GM12873 (cell line): ENCODE results near the gene PFN3.

ENCODE experiments used
- TF ChIP-seq, protein P1 (sequence below): IDR thresholded peaks from 2 replicates; pipeline ENCODE4 v1.5.1; 2012; ENCODE audit warnings: low read depth, mild to moderate bottlenecking, moderate library complexity, low read length, control low read depth; ENCODE audit not compliant: insufficient read depth; ENCODE audit errors: missing control alignments

Gene PFN3

DNA sequence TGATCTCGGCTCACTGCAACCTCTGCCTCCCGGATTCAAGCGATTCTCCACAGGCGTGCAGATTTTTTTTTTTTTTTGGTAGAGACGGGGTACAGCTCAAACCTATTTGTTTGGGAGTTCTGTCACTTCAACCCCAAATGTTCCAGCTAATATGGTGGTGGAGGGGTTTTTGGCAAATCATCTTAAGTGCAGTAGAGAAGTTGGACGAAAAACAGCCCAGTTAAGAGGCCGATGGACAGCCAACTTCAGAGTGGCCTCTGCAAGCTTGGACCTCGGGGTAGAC, 45.4 kb upstream of the PFN3 start:
- TF ChIP-seq, protein P1, sequence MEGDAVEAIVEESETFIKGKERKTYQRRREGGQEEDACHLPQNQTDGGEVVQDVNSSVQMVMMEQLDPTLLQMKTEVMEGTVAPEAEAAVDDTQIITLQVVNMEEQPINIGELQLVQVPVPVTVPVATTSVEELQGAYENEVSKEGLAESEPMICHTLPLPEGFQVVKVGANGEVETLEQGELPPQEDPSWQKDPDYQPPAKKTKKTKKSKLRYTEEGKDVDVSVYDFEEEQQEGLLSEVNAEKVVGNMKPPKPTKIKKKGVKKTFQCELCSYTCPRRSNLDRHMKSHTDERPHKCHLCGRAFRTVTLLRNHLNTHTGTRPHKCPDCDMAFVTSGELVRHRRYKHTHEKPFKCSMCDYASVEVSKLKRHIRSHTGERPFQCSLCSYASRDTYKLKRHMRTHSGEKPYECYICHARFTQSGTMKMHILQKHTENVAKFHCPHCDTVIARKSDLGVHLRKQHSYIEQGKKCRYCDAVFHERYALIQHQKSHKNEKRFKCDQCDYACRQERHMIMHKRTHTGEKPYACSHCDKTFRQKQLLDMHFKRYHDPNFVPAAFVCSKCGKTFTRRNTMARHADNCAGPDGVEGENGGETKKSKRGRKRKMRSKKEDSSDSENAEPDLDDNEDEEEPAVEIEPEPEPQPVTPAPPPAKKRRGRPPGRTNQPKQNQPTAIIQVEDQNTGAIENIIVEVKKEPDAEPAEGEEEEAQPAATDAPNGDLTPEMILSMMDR: no peak

DNA sequence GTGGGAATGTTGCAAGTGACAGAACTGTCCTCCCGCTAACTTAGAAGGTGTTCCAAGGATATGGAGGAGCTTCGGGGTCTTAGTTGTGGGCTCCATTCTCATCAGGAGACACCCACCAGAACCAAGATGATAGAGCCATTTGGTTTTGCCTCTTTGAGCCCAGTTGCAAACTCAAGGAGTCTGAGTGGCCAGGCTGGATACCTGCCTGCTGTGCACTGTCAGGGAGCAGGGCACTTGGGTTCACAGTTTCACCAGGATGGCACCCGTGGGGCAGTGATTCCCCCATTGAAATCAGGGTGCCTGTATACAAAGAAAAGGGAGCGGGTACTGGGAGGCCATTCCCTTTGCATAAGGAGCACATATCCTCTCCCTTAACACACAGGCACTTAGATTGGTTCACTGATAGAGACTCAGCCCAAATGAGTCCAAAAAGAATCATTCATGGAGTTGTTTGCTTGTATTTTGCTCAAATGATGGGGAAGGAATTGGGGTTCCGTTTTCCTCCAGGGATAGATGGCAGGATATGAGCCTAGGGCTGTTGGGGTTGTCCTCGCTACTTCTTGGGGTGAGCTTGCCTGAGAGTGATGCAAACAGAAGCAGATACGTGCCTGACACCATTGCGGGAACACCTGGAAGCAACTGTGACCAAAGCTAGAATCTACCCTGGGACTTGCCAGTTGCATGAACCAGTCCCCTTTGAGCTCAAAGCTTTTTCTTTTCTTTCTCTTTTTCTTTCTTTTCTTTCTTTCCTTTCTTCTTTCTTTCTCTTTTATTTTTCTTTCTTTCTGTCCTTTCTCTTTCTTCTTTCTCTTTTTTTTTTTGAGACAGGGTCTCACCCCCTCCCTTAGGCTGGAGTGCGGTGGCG, 44.8 kb upstream of the PFN3 start:
- TF ChIP-seq, protein P1: no peak

DNA sequence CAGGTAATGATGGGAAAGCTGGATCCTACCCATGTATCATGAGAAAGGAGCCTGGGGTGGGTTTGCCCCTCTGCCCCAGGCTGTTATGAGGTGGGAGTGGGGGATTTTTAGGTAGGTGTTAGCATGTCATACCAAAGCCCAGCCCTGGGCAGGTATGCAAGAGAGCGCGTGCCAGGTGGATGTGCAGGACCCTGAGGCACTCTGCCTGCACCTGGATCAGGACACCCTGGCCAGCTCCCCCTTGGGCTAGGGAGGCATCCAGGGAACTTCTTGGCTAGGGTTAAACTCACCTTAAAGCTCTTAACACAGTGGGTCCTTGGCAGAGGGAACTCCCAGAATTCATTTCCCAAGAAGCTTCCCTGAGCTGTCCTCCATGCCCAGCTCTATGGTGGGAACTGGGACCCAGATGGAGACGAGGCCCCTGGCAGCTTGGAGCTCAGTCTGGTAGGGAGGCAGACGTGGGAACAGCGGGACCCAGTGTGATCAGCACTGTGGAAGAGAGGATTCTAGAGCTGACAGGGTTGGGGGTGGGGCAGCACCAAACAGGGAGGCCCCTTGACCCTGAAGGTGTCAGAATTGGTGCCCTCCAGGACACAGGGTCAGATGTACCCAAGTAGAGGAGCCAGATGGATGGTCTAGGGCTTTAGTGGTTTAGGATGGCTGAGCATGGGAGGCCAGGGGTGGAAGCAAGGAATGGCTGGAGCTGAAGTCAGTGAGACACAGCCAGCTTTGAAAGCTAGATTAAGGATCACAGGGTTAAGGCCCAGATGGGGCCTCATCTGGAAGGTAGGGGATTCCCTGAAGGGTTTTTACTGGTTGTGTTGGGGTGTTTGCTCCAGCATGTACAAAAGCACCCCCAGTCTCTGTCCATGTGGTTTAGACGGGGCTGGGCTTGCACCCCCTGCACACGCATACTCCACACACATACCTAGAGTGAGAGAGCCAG, 43.9 kb upstream of the PFN3 start:
- TF ChIP-seq, protein P1: no peak

DNA sequence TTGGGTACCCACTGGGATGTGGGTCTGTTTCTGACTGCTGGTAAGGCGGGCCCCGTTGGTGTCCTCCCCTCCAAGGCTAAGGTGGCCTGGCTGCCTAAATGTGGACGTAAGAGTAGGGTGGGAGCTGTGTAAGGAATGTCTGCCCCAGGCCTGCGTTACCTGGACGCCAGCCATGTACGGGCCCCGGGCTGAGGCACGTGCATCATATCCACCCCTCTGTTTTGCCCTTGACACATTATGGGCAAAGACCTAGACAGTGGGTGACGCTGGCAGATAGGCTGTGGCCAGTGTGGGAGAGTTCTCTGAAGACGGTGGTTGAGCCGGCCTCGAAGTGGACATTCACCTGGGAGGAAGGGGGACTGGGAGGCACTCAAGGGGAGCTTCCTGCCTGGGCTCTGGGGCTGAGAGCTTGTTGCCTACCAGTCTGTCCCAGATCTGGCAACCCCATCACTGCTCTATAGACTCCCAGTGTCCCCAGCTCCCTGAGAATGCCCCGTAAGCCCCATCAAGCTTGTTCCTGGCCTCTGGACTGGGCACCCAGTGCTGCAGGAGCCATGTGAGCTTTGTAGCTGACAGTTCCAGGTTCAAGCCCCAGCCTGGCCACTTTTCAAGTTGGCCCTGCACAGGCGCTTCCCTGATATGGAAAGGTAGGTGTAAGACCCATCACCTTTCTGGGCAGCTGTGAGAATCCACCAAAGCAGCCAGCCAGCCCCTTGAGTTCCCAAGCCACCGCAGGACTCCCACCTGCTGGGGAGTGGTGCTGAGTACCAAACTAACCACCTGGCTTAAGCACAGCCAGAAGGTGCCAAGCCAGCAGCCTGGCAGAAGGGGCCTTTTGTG, 42.9 kb upstream of the PFN3 start:
- TF ChIP-seq, protein P1: no peak

DNA sequence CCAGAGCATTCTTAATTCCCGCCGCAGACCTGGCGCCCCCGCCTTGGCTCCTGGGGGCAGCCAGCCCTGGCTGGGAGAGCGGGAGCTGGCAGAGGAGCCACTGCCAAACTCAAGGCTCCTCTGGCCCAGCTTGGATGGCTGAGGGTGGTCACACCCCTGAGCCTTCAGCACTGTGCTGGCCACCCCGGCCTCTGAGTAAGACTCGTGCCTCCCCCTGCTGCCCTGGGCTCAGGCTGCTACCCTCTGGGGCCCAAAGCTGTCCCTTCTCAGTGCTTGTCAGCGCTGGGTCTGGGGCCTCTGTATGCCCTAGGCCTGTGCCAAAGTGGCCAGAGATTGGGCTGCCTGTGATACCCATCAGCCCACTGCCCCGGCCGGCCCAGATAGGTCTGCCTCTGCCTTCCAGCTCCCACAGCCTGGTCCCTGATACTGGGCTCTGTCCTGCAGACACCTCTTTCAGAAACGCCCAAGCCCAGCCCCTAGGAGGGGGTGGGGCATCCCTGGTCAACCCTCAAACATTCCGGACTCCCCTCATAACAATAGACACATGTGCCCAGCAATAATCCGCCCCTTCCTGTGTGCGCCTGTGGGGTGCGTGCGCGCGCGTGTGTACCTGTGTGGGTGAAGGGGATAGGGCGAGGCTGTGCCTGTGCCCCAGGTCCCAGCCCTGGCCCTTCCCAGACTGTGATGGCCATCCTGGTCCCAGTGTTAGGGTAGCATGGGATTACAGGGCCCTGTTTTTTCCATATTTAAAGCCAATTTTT, 41.8 kb upstream of the PFN3 start:
- TF ChIP-seq, protein P1: no peak

DNA sequence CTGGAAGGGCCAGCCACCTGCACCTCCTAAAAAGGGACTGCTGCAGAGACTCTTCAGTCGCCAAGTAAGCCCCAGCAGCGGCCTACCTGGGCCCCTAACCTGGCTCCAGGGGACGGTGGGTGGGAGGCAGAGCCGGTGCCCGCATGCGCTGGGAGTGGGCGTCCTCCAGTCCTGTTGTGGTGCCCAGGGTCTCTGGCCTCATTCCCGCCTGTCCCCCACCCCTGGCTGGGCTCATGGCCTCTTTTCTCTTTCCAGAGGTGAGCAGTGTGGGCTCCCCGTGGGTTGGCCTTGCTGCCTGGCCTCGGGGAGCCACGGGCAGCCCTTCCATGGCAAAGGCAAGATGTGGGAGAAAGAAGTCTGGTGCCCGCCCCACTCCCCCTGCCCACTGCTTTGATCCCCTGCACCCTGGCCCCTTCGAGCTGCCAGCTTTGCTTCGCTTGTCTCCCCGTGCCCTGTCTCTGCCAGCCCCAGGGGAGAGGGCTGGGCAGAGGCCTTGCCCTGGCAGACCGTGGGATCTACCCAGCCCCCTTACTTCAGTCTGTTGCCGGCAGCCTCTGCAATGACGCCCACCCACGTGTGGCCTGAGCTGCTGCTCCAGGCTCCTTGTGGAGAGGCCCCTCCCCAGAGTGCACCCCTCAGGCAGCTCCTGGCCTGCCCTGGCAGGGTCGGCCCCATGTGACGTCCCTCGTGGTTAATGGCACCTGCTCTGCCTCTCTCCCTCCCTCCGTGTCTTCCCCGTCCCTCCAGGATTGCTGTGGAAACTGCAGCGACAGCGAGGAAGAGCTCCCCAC, 40.7 kb upstream of the PFN3 start:
- TF ChIP-seq, protein P1: no peak
